ENCODE data around the gene GTPBP2. TPM values are rescaled to one million over a fixed set of nuclear protein-coding genes. Genes with fewer than 3 reads are reported as not detected.
"Not testable (repeated sequence)": the region's sequence is repeated elsewhere in the genome, so short reads cannot be mapped to it uniquely, and the experiment has no call there.

The GTPBP2 gene
- total and polyA plus RNA-seq, 2 experiments from 2014 or later = 17.5 to 55.9 TPM

GRCh38 chr6:43665376-43665775 is 36.3 kb upstream of the GTPBP2 start:
- Histone ChIP-seq H3K79me2 (replicated peaks; ENCODE audit: insufficient read depth) (no peaks in the 10 kb centered on the region), H3K27me3 (ENCODE audit: insufficient read depth) (no peaks in the 10 kb centered on the region), H3K4me1 (ENCODE audit: insufficient read depth) (peaks cover 27% of the 10 kb centered on the region), H3K36me3 (ENCODE audit: insufficient read depth) (no peaks in the 10 kb centered on the region), H2AFZ (no peak overlapping the region), H3K4me2 (no peak overlapping the region), H4K20me1 (replicated peaks; ENCODE audit: insufficient read depth) (no peaks in the 10 kb centered on the region; the same call in 1 of the 2 replicates), H3K4me3 (no peak overlapping the region), H3K9me2 (ENCODE audit: insufficient read depth) (no peaks in the 10 kb centered on the region), H3K27ac (ENCODE audit: low read depth) (no peak overlapping the region), H3F3A (replicated peaks; ENCODE audit: low read depth) (peaks cover 18% of the 10 kb centered on the region; the same call in 1 of the 2 replicates)
- Mint-ChIP-seq H3K27ac (no peak overlapping the region), H3K9me3 (peaks cover 4% of the 10 kb centered on the region; the same call in 2 of the 3 replicates), H3K36me3 (ENCODE audit: low read depth) (peaks cover 1% of the 10 kb centered on the region; the same call in 2 of the 3 replicates), H3K27me3 (ENCODE audit: insufficient read depth, low read depth, poor library complexity) (peaks cover 26% of the 10 kb centered on the region), H3K4me3 (no peak overlapping the region), H3K4me1 (peaks cover 31% of the 10 kb centered on the region)
- no peak for ATAC-seq
- TF ChIP-seq JUNB (IDR thresholded peaks at IDR 0.05; ENCODE audit: unreplicated experiment) = no peak
- no peak for TF ChIP-seq ZNF114 (CRISPR knock-in tag; IDR thresholded peaks at IDR 0.05)
- no peak for TF ChIP-seq REST (IDR thresholded peaks at IDR 0.05; ENCODE audit: unreplicated experiment)
- no peak for TF ChIP-seq NANOG (IDR thresholded peaks at IDR 0.05; ENCODE audit: borderline replicate concordance)
- TF ChIP-seq EZH2 (IDR thresholded peaks at IDR 0.05; ENCODE audit: low read depth, unreplicated experiment) = no peak
- no peak for TF ChIP-seq ZNF331 (CRISPR knock-in tag; IDR thresholded peaks at IDR 0.05; ENCODE audit: low read depth)
- DNase-seq (ENCODE audit: low spot score) = no peak

DNA sequence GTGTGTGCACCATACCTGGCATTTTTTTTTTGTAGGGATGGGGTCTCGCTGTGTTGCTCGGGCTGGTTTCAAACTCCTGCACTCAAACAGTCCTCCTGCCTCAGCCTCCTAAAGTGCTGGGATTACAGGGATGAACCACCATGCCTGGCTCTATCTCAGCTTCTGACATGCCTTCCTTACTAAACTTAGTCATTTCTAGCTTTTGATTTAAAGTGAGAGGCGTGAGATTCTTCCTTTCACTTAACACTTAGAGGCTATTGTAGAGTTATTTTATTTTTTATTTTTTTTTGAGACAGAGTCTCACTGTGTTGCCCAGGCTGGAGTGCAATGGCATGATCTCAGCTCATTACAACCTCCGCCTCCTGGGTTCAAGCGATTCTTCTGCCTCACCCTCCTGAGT is 33.9 kb upstream of the GTPBP2 start:
- peaks cover 15% of the 10 kb centered on the region for H3K27me3 Mint-ChIP-seq (ENCODE audit: insufficient read depth, low read depth, poor library complexity)

DNA sequence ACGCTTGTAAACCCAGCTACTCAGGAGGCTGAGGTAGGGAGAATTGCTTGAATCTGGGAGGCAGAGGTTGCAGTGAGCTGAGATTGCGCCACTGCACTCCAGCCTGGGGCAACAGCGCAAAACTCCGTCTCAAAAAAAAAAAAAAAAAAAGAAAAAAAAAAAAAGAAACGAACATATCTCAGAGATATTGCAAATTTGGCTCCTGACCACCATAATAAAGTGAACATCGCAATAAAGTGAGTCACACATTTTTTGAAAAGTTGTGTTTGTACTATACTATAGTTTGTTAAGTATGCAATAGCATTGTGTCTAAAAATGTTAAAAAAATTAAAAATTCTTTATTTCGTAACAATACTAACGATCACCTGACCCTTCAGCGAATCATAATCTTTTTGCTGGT is 29.1 kb upstream of the GTPBP2 start:
- no peaks in the 10 kb centered on the region for H3F3A ChIP-seq (replicated peaks; ENCODE audit: low read depth)
- Mint-ChIP-seq H3K27ac (no peak overlapping the region), H3K27me3 (ENCODE audit: insufficient read depth, low read depth, poor library complexity) (peaks cover 3% of the 10 kb centered on the region), H3K36me3 (ENCODE audit: low read depth) (peaks cover 4% of the 10 kb centered on the region; the same call in 2 of the 3 replicates), H3K9me3 (peaks cover 7% of the 10 kb centered on the region; the same call in 2 of the 3 replicates), H3K4me3 (no peak overlapping the region), H3K4me1 (peaks cover 5% of the 10 kb centered on the region; the same call in 2 of the 3 replicates)
- DNase-seq (ENCODE audit: low spot score) (no peak), ATAC-seq (no peak)
- no peak overlapping the region for H3K4me3 ChIP-seq
- no peaks in the 10 kb centered on the region for H3K79me2 ChIP-seq (replicated peaks; ENCODE audit: insufficient read depth)
- peaks cover 8% of the 10 kb centered on the region for H3K4me1 ChIP-seq (ENCODE audit: insufficient read depth)
- peaks cover 5% of the 10 kb centered on the region for H3K9me2 ChIP-seq (ENCODE audit: insufficient read depth)
- H3K4me2 ChIP-seq = no peak overlapping the region
- H3K36me3 ChIP-seq (ENCODE audit: insufficient read depth) = no peaks in the 10 kb centered on the region
- no peak overlapping the region for H2AFZ ChIP-seq
- H4K20me1 ChIP-seq (replicated peaks; ENCODE audit: insufficient read depth) = no peaks in the 10 kb centered on the region
- no peak overlapping the region for H3K27ac ChIP-seq (ENCODE audit: low read depth)
- no peaks in the 10 kb centered on the region for H3K27me3 ChIP-seq (ENCODE audit: insufficient read depth)
- TF ChIP-seq CTCF (conservative IDR thresholded peaks at IDR 0.05; ENCODE audit: low read depth in 2 of 2) (no peak), ZNF114 (CRISPR knock-in tag; IDR thresholded peaks at IDR 0.05) (no peak), NANOG (IDR thresholded peaks at IDR 0.05; ENCODE audit: borderline replicate concordance) (no peak), REST (IDR thresholded peaks at IDR 0.05; ENCODE audit: unreplicated experiment) (no peak), ETS1 (IDR thresholded peaks at IDR 0.05) (no peak), CREB1 (CRISPR knock-in tag; IDR thresholded peaks at IDR 0.05; ENCODE audit: low read depth) (no peak), EZH2 (IDR thresholded peaks at IDR 0.05; ENCODE audit: low read depth, unreplicated experiment) (no peak)

More for the DNA sequence above, 33.9 kb upstream of the GTPBP2 start:
- not testable (repeated sequence) for H3K9me3 Mint-ChIP-seq; ATAC-seq; H3K36me3 Mint-ChIP-seq (ENCODE audit: low read depth); H3K27me3 ChIP-seq (ENCODE audit: insufficient read depth); H3K9me2 ChIP-seq (ENCODE audit: insufficient read depth); H3K36me3 ChIP-seq (ENCODE audit: insufficient read depth); H3F3A ChIP-seq (replicated peaks; ENCODE audit: low read depth); DNase-seq (ENCODE audit: low spot score); H2AFZ ChIP-seq; H3K4me1 Mint-ChIP-seq; H3K27ac Mint-ChIP-seq; H4K20me1 ChIP-seq (replicated peaks; ENCODE audit: insufficient read depth); H3K4me3 ChIP-seq; H3K4me1 ChIP-seq (ENCODE audit: insufficient read depth); H3K4me2 ChIP-seq; H3K27ac ChIP-seq (ENCODE audit: low read depth); H3K4me3 Mint-ChIP-seq; H3K79me2 ChIP-seq (replicated peaks; ENCODE audit: insufficient read depth)
